Activated CD4-positive, alpha-beta T cell treated with anti-CD3 and anti-CD28 coated beads for 1 hour (primary cell): ENCODE data around the gene GUCA1C.

ENCODE experiments used
- DNase-seq: peaks from one replicate; pipeline ENCODE4 v3.0.0-alpha.2; 2020

GUCA1C gene

GRCh38 chr3:108953700-108954099 is at the start of gene GUCA1C:
TSS of gene GUCA1C (minus strand) at chr3:108953879. CDS start at chr3:108953762, 117 bp downstream.
- no peak for DNase-seq

DNA sequence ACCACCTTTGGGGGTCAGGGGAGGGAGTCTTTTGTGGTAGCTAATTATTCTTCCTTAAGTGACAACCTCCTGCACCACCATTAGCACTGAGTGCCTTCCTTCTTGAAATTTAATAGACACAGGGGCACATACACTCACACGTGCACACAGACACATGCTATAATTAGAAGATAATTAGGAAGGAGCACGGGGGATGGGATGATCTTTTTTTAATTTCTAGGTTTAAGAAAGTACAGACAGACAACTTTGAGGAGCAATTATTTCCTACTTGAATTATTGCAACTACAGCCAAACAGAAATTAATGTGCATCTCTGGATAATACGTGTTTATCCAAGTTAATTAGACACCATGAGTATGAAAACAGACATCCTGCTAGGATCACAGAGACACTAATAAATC is 44.8 kb upstream of the GUCA1C start:
- DNase-seq, result no peak

DNA sequence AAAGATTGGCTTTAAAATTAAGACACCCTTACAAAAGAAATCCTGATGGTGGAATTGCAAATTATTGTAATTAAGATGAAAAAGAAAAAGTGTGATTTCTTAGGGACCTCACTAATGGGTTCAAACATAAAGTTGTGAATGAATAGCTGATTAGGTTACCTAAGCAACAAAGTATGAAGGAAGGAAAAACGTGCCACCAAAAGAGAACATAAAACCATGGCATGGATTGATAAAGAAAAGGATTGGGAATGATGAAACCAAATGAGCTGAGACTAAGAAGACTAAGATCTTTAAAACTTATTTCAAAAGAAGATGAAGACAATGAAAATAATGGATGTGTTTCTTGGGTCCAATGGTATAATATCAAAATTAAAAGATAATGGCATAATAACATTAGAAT is 32.2 kb upstream of the GUCA1C start:
- DNase-seq, result no peak

- DNase-seq, result no peak
Measured at GRCh38 chr3:108983051-108983450, 29.4 kb upstream of the GUCA1C start.

DNA sequence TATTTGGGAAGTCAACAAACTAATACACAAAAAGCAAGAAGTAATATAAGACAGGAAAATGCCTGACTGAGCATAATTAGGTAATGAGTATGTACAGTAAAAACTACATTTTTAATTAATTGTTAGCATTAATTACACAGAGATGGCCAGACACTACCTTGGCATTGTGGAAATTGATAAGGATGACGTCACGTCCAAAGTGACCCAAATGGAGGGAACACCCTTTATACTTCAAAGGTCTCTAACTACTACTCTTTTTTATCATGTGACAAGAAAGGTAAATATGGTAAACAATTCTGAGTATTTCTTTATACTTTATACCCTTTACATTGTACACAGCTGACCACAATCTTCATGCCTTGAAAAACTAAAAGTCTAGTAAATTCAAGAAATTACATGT is 22.4 kb upstream of the GUCA1C start:
- no peak for DNase-seq

DNA sequence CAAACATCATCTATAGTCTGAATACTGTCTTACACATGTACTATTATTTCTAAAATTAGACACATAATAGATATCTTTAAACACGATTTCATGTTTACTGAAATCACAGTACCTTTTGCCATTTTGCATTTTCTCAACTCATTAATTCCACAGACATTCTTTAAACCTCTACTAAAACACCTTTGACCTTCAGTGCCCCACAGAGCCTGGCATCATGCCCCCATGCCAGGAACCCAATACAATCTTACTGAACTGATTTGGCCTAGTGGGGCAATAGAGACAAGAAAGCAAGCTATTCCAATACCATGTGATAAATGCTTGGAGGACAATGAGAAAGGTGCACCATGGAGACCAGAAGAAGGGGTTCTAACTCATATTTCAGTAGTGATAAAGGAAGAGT is 19.3 kb upstream of the GUCA1C start:
- no peak for DNase-seq

DNA sequence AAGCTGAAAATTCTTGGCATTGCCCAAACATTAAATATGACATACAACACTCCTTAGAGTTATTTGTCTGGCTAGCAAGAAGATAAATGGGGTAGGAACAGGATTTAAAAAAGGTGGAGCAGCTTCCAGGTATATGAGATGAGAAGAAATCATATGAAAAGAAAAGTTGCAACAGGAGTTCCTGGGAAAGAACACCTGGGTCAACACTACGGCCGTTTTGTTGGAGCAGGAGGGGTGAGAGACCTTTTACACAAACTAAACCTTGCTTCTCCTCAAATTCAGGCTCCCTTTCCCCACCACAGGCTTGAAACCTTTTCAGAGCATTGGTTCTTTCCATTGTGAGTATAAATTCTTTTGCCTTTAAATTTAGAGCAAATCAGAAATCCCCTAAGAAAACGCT is 18.8 kb upstream of the GUCA1C start:
- DNase-seq, result no peak

DNA sequence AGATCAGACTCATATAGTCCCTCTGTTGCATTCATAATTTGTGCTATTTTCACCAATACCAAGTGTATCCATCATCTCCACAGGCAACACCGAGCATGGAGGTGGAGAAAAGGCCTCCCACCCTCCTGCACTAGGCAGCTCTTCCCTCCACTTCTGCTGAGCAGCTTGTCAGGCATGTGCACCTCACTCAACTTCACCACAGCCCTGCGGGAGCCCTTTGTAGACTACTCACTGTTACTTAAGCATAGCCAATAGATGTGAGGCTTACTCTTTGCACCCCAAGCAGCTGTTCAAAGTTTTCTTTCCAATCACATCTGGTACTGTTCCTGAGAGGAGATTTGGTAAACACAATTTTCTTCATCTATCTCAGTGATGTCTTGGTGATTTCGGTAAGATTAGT is 16.9 kb upstream of the GUCA1C start:
- DNase-seq, result no peak

DNA sequence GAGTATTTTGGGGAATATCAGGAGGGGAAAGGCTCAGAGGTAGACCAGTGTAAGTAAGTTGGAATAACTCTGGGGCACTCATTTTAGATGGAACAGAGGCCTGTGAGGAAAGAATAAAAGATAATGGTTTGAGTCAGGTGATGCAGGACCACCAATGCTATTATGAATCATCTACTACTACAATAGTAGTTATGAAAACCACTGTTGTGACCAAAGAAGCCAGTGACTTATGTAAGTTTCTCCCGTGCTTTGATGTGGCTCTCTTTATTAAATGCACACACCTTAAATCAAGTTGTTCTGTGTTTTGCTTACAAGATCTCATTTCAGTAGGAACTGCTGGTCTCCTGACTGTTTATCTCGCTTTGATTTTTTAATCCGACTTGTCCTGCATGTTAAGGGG is 13.1 kb upstream of the GUCA1C start:
- no peak for DNase-seq

GRCh38 chr3:108959017-108959416 is 5.3 kb upstream of the GUCA1C start:
- no peak for DNase-seq

DNA sequence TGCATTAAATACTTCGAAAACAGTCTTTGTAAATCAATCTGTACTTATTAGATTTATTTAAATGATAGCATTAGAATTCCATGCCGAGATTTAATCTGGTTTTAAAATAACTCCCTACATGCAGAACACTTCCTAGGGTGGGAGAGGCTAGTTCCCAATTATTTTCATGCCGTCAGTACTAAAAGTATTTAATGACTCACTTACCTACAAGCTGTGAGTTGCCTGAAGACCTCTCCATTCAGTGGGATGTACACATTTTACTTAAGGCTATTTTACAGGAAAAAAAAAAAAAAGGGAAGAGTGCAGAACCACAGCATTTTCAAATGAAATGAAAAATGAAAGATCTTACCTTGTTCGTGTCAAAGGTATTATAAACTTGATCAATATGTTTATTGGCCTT is 469 bp downstream of the GUCA1C start:
- DNase-seq, result no peak

DNA sequence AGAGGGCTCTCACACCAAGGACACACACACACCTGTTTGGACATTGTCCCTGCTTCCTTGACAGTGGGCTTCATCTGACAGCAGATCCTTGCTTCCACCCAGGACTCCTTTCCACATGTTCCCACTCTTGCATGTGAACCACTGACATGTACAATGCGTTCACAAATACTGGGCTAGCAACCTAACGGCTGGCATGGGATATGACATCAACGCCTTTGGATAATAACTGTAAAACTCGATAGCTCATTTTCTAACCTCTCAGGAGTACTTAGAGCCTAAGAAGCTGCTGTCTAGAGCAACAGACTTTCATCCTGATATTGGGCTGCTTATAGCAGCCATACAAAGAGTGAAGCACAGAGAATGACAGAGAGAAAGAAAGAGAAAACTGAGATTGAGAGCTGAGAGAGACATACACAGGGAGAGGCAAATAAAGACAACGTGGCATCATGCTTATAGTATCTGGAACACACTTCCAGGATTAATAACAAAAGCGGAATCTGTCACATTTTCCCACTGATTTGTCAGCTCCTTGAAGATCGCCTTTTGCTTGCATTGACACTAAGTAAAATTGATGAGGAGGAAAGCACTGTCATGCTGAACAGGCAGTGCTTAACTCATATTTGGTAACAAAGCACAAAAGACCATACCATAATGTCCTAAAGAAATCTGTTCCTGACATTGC is 1.7 kb downstream of the GUCA1C start:
- no peak for DNase-seq

- no peak for DNase-seq
Measured at GRCh38 chr3:108947855-108948254, 5.8 kb downstream of the GUCA1C start.

GRCh38 chr3:108946292-108947285 is 7.1 kb downstream of the GUCA1C start:
- no peak for DNase-seq

DNA sequence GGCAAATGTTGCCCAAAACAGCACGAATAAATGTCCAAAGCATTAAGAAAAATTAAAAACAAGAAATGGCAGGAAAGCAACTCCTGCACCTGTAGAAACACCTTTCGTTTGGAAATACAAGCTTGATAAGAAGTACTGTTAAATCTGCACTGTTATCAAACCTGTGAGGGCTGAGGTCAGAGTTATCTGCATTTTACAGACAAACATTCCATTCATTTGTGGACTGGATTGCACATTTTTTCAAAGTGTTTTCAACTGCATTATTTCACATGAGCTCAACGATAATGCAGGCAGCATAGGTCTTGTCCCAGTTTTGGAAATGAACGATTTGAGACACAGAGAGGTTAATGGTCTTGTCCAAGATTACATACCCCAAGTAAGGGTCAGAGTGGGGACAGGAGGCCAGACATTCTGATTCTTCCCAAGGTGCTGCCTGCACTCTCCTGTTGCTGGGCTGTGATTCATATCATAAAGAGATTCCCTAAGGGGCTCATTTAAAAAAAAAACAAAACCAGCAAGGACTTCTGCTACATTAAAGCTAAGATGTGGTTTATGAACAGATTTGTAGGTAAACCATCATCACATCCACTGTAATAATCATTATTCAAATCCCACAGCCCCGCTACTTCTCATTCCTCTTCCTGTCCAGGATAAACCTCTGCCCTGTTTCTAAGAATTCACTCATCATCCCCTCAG is 13.0 kb downstream of the GUCA1C start:
- no peak for DNase-seq

DNA sequence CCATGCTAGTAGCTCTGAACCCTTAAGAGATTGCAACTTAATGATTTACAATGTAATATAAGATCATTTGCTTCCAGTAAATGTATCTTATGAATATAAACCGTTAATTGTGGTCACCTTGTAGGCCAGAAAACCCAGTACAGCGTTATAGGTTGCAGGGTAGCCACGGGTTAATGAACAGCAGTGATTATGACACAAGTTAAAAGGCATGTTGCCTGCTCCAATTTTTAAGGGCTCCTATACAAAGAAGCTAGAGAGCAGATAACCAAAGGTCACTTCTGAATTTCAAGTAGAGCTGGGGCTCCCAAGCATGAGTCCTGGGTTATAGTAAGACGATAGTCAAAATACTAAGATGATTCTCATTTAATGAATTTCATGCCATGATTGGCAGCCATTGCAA is 13.5 kb downstream of the GUCA1C start:
- no peak for DNase-seq

- DNase-seq, result no peak
Measured at GRCh38 chr3:108936924-108937689, 16.6 kb downstream of the GUCA1C start.

GRCh38 chr3:108931035-108931434 is 22.6 kb downstream of the GUCA1C start:
- no peak for DNase-seq

- no peak for DNase-seq
Measured at GRCh38 chr3:108918866-108919265, 34.8 kb downstream of the GUCA1C start.

- peak; percentile 34 for DNase-seq
Measured at GRCh38 chr3:108914774-108915641, 38.7 kb downstream of the GUCA1C start.

- no peak for DNase-seq
Measured at GRCh38 chr3:108909799-108910198, 43.9 kb downstream of the GUCA1C start.

DNA sequence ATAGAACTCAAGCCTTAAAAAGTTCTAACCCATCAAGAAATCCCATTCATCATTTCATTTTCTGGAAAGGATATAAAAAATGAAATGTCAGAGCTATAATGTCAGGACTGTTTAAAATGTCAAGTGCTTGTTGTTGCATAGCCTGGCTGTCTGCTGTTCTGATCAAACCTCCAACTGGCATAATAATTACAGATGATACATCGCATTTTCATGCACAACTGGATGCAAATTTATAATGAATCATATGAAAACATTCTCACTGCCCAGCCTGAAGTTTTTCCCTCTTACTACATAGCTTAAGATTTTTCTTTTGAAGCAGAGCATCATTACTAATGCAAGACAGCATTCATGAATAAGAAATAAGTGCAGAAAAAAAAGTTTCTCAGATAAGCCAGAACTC is 46.5 kb downstream of the GUCA1C start:
- DNase-seq, result no peak
